GM21529 (cell line): ENCODE data around the gene SLC22A5.
"Not testable (repeated sequence)": the region's sequence is repeated elsewhere in the genome, so short reads cannot be mapped to it uniquely, and the experiment has no call there.

Experiments
- ATAC-seq: cut with Tn5 transposase; IDR thresholded peaks from one replicate; pipeline ENCODE4 v1.9.1; 2021; ENCODE audit not compliant: unreplicated experiment

Gene SLC22A5

GRCh38 chr5:132426525-132427138, 57.1 kb downstream of the SLC22A5 start:
- peak; percentile 54 for ATAC-seq

GRCh38 chr5:132427281-132428146, 58.0 kb downstream of the SLC22A5 start:
- ATAC-seq, result peak; percentile 25

GRCh38 chr5:132428147-132428482, 58.6 kb downstream of the SLC22A5 start:
- no peak for ATAC-seq

DNA sequence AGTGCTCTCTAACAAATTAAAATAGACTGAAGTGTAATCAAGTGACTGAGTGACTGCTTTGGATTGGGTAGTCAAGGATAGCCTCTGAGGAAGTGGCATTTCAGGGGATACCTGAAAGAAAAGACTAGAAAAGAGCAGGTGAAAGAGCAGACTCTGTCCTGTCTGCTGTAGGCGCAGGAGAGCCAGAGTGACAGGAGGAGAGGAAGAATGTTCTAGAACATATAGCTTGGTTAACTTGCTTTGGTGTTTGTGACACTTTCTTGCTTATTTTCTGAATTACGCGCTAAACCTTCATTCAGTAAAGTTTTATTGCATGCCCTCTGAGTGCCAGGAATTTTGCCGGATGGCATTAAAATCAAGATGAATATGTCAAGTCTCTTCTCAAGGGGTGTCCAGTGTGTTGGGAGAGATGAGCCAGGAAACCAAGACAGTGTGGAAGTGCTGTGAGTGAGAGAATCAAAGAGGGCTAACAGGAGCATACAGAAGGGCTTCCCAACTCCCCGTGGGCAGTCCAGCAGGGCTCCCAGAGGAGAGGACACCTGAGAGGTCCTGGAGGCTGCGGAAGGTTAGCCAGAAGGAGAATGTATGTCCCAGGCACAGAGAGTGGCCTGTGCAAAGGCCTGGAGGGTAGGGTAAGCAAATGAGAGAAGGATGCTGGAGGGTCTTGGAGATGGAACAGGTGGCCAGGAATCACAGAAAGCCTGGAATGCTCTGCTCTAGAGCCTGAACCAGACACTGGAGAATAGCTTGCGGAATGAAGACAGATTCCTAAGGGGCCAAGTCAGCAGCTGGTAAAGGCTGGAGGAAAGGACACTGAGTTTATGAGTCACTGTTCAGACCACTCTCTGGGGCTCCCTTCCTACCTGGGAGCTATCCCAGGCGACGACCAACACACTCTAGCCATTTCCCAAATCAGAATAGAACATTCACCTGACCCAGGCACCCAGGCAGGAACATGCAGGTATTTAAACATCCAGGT, 59.3 kb downstream of the SLC22A5 start:
- ATAC-seq, result no peak

DNA sequence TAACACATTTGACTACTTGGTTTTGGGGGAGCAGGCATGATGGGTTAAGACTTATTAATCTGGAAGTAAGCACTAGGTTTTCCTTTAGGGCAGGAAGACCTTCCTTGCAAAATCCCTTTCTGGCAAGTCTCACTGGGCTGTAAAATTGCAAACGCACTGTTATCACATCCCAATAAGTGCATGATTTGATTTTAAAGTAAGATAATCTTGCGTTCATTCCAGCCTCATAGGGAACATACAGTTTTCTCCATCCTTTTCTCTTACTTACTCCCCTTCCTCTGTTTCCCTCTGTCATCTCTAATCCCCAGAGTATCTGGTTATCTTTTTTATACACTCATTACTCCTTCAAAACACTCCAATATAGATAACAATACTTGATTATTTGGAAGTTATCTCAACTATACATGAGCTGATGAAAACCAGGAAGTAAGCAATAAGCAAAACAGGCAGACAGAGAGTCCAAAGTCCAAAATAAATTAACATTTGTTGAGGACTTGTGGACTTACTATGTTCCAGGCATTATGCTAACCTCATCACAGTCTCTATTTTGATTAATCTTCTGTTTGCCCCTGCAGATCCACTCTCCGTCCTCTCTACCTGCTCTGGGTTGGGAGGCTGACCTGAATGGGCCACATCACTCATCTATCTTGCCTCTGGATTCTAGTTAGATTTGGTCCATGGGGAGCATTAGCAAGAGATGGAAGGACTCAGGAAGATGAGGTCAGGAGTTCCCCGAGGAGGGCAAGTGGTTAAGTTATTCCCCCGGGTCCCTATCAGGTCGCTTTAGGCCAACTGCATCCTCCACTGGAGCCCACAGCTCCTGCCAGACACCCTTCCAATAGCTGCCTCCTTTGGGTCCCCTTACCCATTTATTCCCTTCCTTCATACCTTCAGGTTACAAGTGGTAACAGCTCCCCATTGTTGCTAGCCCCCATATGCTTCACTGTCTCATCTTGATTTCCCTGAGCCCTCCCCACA, 60.2 kb downstream of the SLC22A5 start:
- ATAC-seq, result no peak

- no peak for ATAC-seq
Observed at GRCh38 chr5:132430746-132431145, 61.2 kb downstream of the SLC22A5 start.

- no peak for ATAC-seq
Observed at GRCh38 chr5:132431632-132432031, 62.1 kb downstream of the SLC22A5 start.

DNA sequence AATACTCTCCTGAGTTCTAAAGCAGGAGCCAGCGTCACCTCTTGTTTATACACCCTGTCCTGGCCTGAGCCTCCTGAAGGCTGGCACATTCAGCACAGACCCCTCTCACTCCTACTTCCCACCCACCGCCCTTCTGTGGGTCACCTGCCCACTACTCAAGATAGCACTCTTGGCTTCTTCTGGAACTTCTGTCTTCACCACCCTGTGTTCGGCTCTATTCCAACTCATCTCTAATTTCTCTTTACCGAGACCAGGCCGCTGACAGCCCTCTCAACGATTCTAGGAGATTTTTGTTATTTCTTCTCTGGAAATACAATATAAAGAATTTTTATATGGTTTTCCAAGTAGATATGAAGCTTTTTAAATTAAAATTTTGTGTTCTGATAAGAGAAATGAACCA, 63.6 kb downstream of the SLC22A5 start:
- ATAC-seq, result no peak

DNA sequence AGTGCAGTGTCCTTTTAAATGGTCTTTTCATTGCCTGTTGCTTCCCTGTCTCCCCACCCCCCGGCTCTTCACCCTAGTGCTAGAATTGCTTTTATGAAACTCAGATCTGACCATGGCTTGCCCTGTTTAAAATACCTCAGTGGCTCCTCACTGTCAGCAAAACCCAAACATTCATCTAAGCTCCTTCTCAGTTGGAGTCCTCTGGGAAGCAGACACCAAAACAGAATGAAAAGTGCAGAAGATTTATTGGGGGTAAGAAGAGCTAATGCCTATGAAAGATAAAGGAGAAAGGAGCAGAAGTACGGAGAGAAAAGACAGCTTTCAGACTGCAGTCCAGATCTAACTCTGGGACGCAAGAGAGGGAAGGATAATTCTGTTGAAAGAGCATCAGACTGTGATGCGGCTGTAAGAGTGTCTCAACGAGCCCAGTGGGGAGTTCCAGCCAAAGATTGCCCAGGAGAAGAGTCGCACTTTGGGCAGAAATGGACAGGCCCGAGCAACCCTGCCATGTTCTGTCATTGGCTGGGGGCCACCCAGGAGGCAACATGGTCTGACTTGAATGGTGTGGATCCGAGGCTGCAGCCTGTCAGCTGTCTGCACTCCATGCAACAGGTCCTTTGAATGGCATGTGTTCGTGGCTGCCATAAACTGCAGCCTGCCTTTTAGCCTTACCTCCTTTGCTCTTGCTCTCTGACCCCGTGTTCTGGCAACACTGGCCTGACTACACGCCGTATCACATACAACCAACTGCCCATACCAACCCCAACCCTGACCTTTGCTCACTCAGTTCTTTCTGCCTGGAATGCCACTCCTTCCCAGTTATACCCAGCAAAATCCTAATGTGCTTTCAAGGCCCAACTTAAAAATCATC, 65.1 kb downstream of the SLC22A5 start:
- ATAC-seq, result no peak

DNA sequence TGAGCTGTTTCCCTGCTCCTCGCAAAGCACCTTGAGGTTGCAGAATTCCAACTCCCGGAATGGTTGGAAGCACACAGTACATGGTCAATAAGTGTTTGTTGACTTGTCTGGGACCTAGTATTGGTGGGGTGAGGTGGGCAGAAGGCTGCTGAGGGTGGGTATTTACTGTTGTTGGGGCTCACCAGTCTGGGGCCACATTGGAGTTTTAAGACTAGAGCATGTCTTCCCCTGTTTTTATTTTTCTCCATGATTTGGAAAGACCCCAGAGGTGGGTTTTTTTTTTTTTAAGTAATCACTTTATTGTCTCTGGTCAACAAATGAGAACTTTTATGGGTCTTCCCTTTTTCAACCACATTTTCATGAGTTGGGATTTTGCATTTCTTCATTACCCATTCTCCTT, 65.9 kb downstream of the SLC22A5 start:
- no peak for ATAC-seq

GRCh38 chr5:132435886-132436285, 66.4 kb downstream of the SLC22A5 start:
- ATAC-seq, result no peak

DNA sequence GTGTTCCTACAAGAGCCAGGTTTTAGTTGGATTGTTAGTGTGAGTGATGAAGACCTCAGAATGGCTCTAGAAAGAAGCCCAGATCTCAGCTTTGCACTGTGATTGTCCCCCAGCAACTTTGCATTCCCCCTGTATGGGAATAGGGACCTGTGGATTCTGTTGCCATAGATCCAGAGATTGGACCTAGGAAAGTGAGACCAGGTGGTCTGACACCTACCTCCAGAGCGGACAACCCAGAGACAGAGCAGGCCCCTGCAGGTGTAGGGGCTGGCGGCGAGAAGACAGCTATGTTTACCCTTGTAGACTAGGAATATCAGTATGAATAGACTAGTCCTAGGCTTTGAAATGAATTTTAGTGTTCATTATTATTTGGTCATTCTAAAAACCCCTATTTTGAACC, 67.4 kb downstream of the SLC22A5 start:
- no peak for ATAC-seq

DNA sequence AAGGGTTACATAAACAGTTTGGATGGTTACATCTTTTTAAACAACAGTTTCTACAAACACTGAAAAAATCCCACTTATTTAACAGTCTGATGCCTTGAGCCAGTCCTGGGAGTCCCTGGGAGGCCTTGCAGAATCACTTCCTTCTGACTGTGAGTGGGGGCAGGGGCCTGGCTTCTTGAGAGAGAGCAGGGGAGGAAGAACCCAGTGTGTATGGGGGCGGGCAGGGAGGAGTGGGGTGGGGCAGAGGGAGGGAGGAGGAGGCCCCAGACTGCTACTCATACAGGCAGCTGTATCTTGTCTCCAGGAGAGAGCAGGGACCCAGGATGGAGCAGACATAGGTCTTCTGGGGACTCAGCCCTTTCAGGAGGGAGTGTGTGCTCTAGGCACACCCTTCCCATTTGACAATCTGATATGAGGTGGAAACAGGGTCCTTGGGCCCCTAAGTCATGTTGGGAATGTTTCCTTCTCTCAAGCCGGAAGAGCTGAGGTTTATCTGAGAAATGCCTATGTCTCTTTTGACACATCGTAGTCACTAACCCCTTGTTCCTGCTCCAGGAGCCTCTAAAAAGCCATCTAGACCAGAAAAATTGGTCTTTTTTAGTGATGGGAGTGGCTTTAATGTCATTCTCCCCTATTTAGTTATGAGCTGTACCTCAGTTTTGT, 68.2 kb downstream of the SLC22A5 start:
- ATAC-seq, result peak; percentile 92

- not testable (repeated sequence) for ATAC-seq
Observed at GRCh38 chr5:132438267-132438645, 68.7 kb downstream of the SLC22A5 start.

DNA sequence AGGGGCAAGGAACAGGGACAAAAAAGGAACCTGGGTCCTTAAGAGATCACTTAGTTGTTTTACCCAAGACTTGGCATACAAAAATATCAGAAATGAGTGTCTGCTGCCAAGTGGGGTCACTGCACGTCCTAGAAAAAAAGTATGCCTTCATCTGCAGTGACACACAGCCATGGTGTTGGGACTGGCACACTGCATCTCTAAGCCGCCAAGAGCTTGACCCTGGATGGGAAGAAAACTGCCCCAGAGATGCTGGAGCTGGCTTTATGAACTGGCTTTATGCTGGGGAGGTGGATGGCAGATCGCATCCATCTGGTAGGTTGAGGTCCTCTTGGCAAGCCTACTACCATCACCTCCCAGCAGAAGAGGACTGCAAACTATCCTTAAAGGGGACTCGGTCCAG, 69.4 kb downstream of the SLC22A5 start:
- no peak for ATAC-seq

DNA sequence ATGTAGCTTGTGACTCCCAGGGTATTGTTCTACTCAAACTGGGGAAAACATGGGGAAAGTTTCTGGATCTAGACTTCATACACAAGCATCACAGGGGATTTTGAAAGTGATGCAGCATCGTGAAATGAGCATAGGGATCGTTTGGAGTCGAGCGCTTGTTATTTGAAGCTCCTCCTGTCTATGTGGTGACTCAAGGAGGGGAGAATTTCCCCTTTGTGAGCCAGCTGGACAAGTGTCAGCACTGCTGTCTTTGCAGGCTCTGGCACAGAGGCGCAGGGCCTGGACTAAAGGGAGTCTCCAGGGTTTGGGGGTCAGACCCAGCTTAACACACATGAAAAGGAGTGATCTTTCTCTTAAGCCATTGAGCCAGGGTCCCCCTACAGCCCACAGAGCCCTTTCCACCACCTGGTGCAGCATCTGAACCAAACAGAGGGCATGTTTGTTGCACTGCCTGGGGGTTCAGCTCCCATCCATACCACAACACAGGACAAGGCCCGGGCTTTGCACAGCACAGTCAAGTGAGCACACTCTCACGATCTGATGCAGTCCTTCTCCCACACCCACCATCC, 70.1 kb downstream of the SLC22A5 start:
- ATAC-seq, result no peak

DNA sequence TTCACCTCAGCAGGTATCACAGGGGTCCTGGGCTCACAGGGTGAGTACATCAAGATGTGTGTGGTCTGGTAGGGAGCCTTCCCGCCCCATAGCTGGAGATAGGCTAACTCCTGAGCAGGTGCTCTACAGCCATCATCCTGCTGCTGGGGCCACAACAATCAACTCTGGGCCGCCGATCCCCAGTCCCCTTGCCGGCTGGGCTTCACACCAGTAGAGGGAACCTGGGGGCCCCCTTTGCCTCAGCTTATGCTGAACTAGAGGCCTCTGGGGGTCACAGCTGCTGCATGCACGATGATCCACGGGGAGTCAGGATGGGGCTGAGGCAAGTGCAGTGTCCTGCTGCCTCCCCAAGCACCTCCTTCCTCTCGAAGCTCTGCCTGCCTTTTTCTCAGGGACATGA, 74.6 kb downstream of the SLC22A5 start:
- ATAC-seq, result no peak
